Activated naive CD8-positive, alpha-beta T cell treated with anti-CD3 and anti-CD28 coated beads, Interleukin-2, amount 10 ng/mL, durations not matched to agents 7 days and 5 days (primary cell): Measurements from ENCODE around the gene CUX1. TPM values are rescaled to one million over a fixed set of nuclear protein-coding genes. Genes with fewer than 3 reads are reported as not detected.
"Not testable (repeated sequence)": the region's sequence is repeated elsewhere in the genome, so short reads cannot be mapped to it uniquely, and the experiment has no call there.

ENCODE experiments used
- ATAC-seq: fragments of 150-1000 bp; cut with Tn5 transposase; one replicate; pipeline ENCODE4 v1.10.0; 2021; ENCODE audit warnings: low read depth, moderate library complexity
- POLR2A ChIA-PET: fragments of 350-600 bp; sonication (Branson Sonifier 250); formaldehyde crosslinking; loops from one replicate; lab custom pipeline; 2021; ENCODE audit warnings: antibody characterized with exemption; lab: Charles Lee
- DNase-seq: peaks from one replicate; pipeline ENCODE4 v3.0.0; 2021
- H3K27ac Mint-ChIP-seq: one replicate; pipeline ENCODE4 v1.8.0; 2022; ENCODE audit warnings: mild to moderate bottlenecking, mixed read lengths
- H3K27me3 Mint-ChIP-seq: one replicate; pipeline ENCODE4 v1.8.0; 2022; ENCODE audit warnings: mild to moderate bottlenecking, moderate library complexity, mixed read lengths
- H3K36me3 Mint-ChIP-seq: one replicate; pipeline ENCODE4 v1.8.0; 2021; ENCODE audit warnings: mild to moderate bottlenecking, mixed read lengths
- H3K4me1 Mint-ChIP-seq: one replicate; pipeline ENCODE4 v1.8.0; 2021; ENCODE audit warnings: mixed read lengths
- H3K4me3 Mint-ChIP-seq: one replicate; pipeline ENCODE4 v1.8.0; 2022; ENCODE audit warnings: mild to moderate bottlenecking, moderate library complexity, mixed read lengths
- H3K9me3 Mint-ChIP-seq: one replicate; pipeline ENCODE4 v1.8.0; 2021; ENCODE audit warnings: mixed read lengths
- total RNA-seq, 2 experiments: library from RNA; stranded (reverse); gene quantifications; one replicate each; pipeline ENCODE4 v1.2.3, GENCODE V29; 2021

The CUX1 gene
- total RNA-seq, 2 experiments from 2014 or later: 35.7 to 37.6 TPM

- H3K9me3 Mint-ChIP-seq, H3K4me3 Mint-ChIP-seq, DNase-seq, POLR2A ChIA-PET, ATAC-seq, H3K27me3 Mint-ChIP-seq, H3K4me1 Mint-ChIP-seq, H3K27ac Mint-ChIP-seq, H3K36me3 Mint-ChIP-seq: not testable (repeated sequence)
Observed at GRCh38 chr7:101867681-101868080, 50.3 kb downstream of the CUX1 start.

GRCh38 chr7:101868191-101868950 lies 50.9 kb downstream of the CUX1 start:
- Mint-ChIP-seq H3K27me3 (no peaks in the 10 kb centered on the region), H3K4me3 (no peak overlapping the region), H3K9me3 (no peaks in the 10 kb centered on the region), H3K27ac (no peak overlapping the region), H3K36me3 (no peaks in the 10 kb centered on the region), H3K4me1 (peaks cover 1% of the 10 kb centered on the region)
- DNase-seq (no peak), ATAC-seq (no peak)
- POLR2A ChIA-PET: no interaction called here

GRCh38 chr7:101869026-101869900 lies 51.8 kb downstream of the CUX1 start:
- no peaks in the 10 kb centered on the region for H3K9me3 Mint-ChIP-seq
- no peaks in the 10 kb centered on the region for H3K36me3 Mint-ChIP-seq
- ATAC-seq (no peak), DNase-seq (no peak)
- H3K27me3 Mint-ChIP-seq: no peaks in the 10 kb centered on the region
- peaks cover 1% of the 10 kb centered on the region for H3K4me1 Mint-ChIP-seq
- no peak overlapping the region for H3K27ac Mint-ChIP-seq
- POLR2A ChIA-PET: interaction anchor here (0.6 kb wide), 1 partner anchor 320 kb away, joined by 6 read pairs; no protein-coding TSS in a partner anchor
- no peak overlapping the region for H3K4me3 Mint-ChIP-seq

GRCh38 chr7:101869901-101870290 lies 52.5 kb downstream of the CUX1 start:
- no peaks in the 10 kb centered on the region for H3K27me3 Mint-ChIP-seq
- POLR2A ChIA-PET: interaction anchor here (0.6 kb wide), 1 partner anchor 319 kb away, joined by 6 read pairs; no protein-coding TSS in a partner anchor
- H3K9me3 Mint-ChIP-seq: no peaks in the 10 kb centered on the region
- H3K27ac Mint-ChIP-seq: no peak overlapping the region
- no peaks in the 10 kb centered on the region for H3K36me3 Mint-ChIP-seq
- ATAC-seq (no peak), DNase-seq (no peak)
- no peak overlapping the region for H3K4me3 Mint-ChIP-seq
- peaks cover 1% of the 10 kb centered on the region for H3K4me1 Mint-ChIP-seq

GRCh38 chr7:101870361-101871062 lies 53.1 kb downstream of the CUX1 start:
- POLR2A ChIA-PET: no interaction called here
- Mint-ChIP-seq H3K36me3 (no peaks in the 10 kb centered on the region), H3K4me3 (no peak overlapping the region), H3K27ac (no peak overlapping the region), H3K4me1 (peaks cover 1% of the 10 kb centered on the region), H3K9me3 (no peaks in the 10 kb centered on the region), H3K27me3 (no peaks in the 10 kb centered on the region)
- DNase-seq (no peak), ATAC-seq (no peak)

- ATAC-seq (no peak), DNase-seq (no peak)
- H3K4me3 Mint-ChIP-seq: no peak overlapping the region
- peaks cover 1% of the 10 kb centered on the region for H3K4me1 Mint-ChIP-seq
- H3K27ac Mint-ChIP-seq: no peak overlapping the region
- no peaks in the 10 kb centered on the region for H3K27me3 Mint-ChIP-seq
- no peaks in the 10 kb centered on the region for H3K9me3 Mint-ChIP-seq
- POLR2A ChIA-PET: no interaction called here
- no peaks in the 10 kb centered on the region for H3K36me3 Mint-ChIP-seq
Observed at GRCh38 chr7:101871351-101871750, 53.9 kb downstream of the CUX1 start.

GRCh38 chr7:101874028-101874427 lies 56.6 kb downstream of the CUX1 start:
- Mint-ChIP-seq H3K4me1 (peaks cover 1% of the 10 kb centered on the region), H3K4me3 (no peak overlapping the region)
- POLR2A ChIA-PET: no interaction called here

GRCh38 chr7:101875283-101875846 lies 57.9 kb downstream of the CUX1 start:
- Mint-ChIP-seq H3K36me3 (no peaks in the 10 kb centered on the region), H3K27ac (no peak overlapping the region), H3K4me3 (no peak overlapping the region), H3K4me1 (peaks cover under 1% of the 10 kb centered on the region), H3K9me3 (no peaks in the 10 kb centered on the region), H3K27me3 (no peaks in the 10 kb centered on the region)
- POLR2A ChIA-PET: no interaction called here
- ATAC-seq (no peak), DNase-seq (no peak)

More at GRCh38 chr7:101874028-101874427, 56.6 kb downstream of the CUX1 start:
- DNase-seq (no peak), ATAC-seq (no peak)
- Mint-ChIP-seq H3K27me3 (no peaks in the 10 kb centered on the region), H3K9me3 (no peaks in the 10 kb centered on the region), H3K36me3 (no peaks in the 10 kb centered on the region), H3K27ac (no peak overlapping the region)

GRCh38 chr7:101877882-101878591 lies 60.6 kb downstream of the CUX1 start:
- H3K27me3 Mint-ChIP-seq: no peaks in the 10 kb centered on the region
- POLR2A ChIA-PET: no interaction called here
- peaks cover 9% of the 10 kb centered on the region for H3K4me1 Mint-ChIP-seq
- H3K4me3 Mint-ChIP-seq: no peak overlapping the region
- no peaks in the 10 kb centered on the region for H3K36me3 Mint-ChIP-seq
- H3K9me3 Mint-ChIP-seq: no peaks in the 10 kb centered on the region
- ATAC-seq (no peak), DNase-seq (no peak)
- H3K27ac Mint-ChIP-seq: no peak overlapping the region

GRCh38 chr7:101878938-101879337 lies 61.5 kb downstream of the CUX1 start:
- ATAC-seq (no peak), DNase-seq (no peak)
- H3K9me3 Mint-ChIP-seq: no peaks in the 10 kb centered on the region
- no peak overlapping the region for H3K27ac Mint-ChIP-seq
- no peaks in the 10 kb centered on the region for H3K36me3 Mint-ChIP-seq
- H3K4me3 Mint-ChIP-seq: no peak overlapping the region
- H3K4me1 Mint-ChIP-seq: peaks cover 9% of the 10 kb centered on the region
- H3K27me3 Mint-ChIP-seq: no peaks in the 10 kb centered on the region
- POLR2A ChIA-PET: no interaction called here

- POLR2A ChIA-PET: no interaction called here
- no peak for DNase-seq
- Mint-ChIP-seq H3K9me3 (no peaks in the 10 kb centered on the region), H3K4me3 (no peak overlapping the region), H3K27me3 (no peaks in the 10 kb centered on the region), H3K27ac (no peak overlapping the region), H3K36me3 (no peaks in the 10 kb centered on the region), H3K4me1 (peaks cover 15% of the 10 kb centered on the region)
- no peak for ATAC-seq
Observed at GRCh38 chr7:101879565-101879964, 62.1 kb downstream of the CUX1 start.

GRCh38 chr7:101880282-101881054 lies 63.0 kb downstream of the CUX1 start:
- no peaks in the 10 kb centered on the region for H3K36me3 Mint-ChIP-seq
- POLR2A ChIA-PET: no interaction called here
- H3K27me3 Mint-ChIP-seq: no peaks in the 10 kb centered on the region

More at GRCh38 chr7:101880282-101881054, 63.0 kb downstream of the CUX1 start:
- no peak overlapping the region for H3K27ac Mint-ChIP-seq
- H3K4me1 Mint-ChIP-seq: peaks cover 23% of the 10 kb centered on the region
- ATAC-seq: no peak
- no peak for DNase-seq
- H3K4me3 Mint-ChIP-seq: no peak overlapping the region
- no peaks in the 10 kb centered on the region for H3K9me3 Mint-ChIP-seq
